ENCODE results near the gene AR.

The AR gene

GRCh38 chrX:67543818-67544217 lies at the start of gene AR:
TSS of gene AR (plus strand) at chrX:67544021. CDS start at chrX:67545147, 1,126 bp downstream.
- DNase-seq (ENCODE audit: low spot score): no peak

- DNase-seq (ENCODE audit: low spot score): no peak
Observed at GRCh38 chrX:67500617-67501016, 43.2 kb upstream of the AR start.

GRCh38 chrX:67503004-67503403 lies 40.8 kb upstream of the AR start:
- no peak for DNase-seq (ENCODE audit: low spot score)

GRCh38 chrX:67503453-67503852 lies 40.4 kb upstream of the AR start:
- no peak for DNase-seq (ENCODE audit: low spot score)

GRCh38 chrX:67520671-67521070 lies 23.1 kb upstream of the AR start:
- no peak for DNase-seq (ENCODE audit: low spot score)

- no peak for DNase-seq (ENCODE audit: low spot score)
Observed at GRCh38 chrX:67523002-67523681, 20.7 kb upstream of the AR start.

- no peak for DNase-seq (ENCODE audit: low spot score)
Observed at GRCh38 chrX:67523932-67524331, 19.9 kb upstream of the AR start.

GRCh38 chrX:67524428-67524827 lies 19.4 kb upstream of the AR start:
- no peak for DNase-seq (ENCODE audit: low spot score)

- no peak for DNase-seq (ENCODE audit: low spot score)
Observed at GRCh38 chrX:67524950-67525691, 18.7 kb upstream of the AR start.

GRCh38 chrX:67536564-67536963 lies 7.3 kb upstream of the AR start:
- no peak for DNase-seq (ENCODE audit: low spot score)

GRCh38 chrX:67538383-67538782 lies 5.4 kb upstream of the AR start:
- no peak for DNase-seq (ENCODE audit: low spot score)

- no peak for DNase-seq (ENCODE audit: low spot score)
Observed at GRCh38 chrX:67544281-67545035, 637 bp downstream of the AR start.

GRCh38 chrX:67545036-67545821 lies 1.4 kb downstream of the AR start:
- no peak for DNase-seq (ENCODE audit: low spot score)

- no peak for DNase-seq (ENCODE audit: low spot score)
Observed at GRCh38 chrX:67545893-67546495, 2.2 kb downstream of the AR start.

- DNase-seq (ENCODE audit: low spot score): no peak
Observed at GRCh38 chrX:67546496-67547423, 2.9 kb downstream of the AR start.

- peak; percentile 1 for DNase-seq (ENCODE audit: low spot score)
Observed at GRCh38 chrX:67555578-67556203, 11.9 kb downstream of the AR start.

GRCh38 chrX:67558267-67558666 lies 14.4 kb downstream of the AR start:
- no peak for DNase-seq (ENCODE audit: low spot score)

- no peak for DNase-seq (ENCODE audit: low spot score)
Observed at GRCh38 chrX:67563469-67564448, 19.9 kb downstream of the AR start.

- DNase-seq (ENCODE audit: low spot score): no peak
Observed at GRCh38 chrX:67564475-67564874, 20.7 kb downstream of the AR start.
